SK-N-SH treated with all-trans-retinoic acid at 6 μM for 48 hours (cell line): ENCODE data around the gene TOB2.

Experiments used
- ARNTL ChIP-seq: fragments of 450-650 bp; formaldehyde crosslinking; IDR thresholded peaks from 2 replicates; pipeline ENCODE4 v1.5.0; 2020; ENCODE audit warnings: low read depth, mild to moderate bottlenecking, moderate library complexity, borderline replicate concordance
- CREB5 ChIP-seq: fragments of 250-450 bp; sonication (Bioruptor Pico); IDR thresholded peaks from 2 replicates; pipeline ENCODE4 v1.5.1; 2020; ENCODE audit warnings: low read depth, mild to moderate bottlenecking, moderate library complexity
- CSDC2 ChIP-seq: fragments of 250-450 bp; sonication (Bioruptor Pico); IDR thresholded peaks from 2 replicates; pipeline ENCODE4 v1.5.0; 2020; ENCODE audit warnings: mild to moderate bottlenecking, moderate library complexity
- CSRNP3 ChIP-seq: fragments of 250-450 bp; sonication (Bioruptor Pico); IDR thresholded peaks from 2 replicates; pipeline ENCODE4 v1.5.1; 2021; ENCODE audit warnings: mild to moderate bottlenecking, moderate library complexity
- OSR1 ChIP-seq: fragments of 250-450 bp; sonication (Bioruptor Pico); IDR thresholded peaks from 2 replicates; pipeline ENCODE4 v1.8.0; 2022; ENCODE audit warnings: moderate library complexity, mild to moderate bottlenecking, inconsistent platforms
- PATZ1 ChIP-seq: fragments of 250-450 bp; sonication (Bioruptor Pico); IDR thresholded peaks from 2 replicates; pipeline ENCODE4 v1.8.0; 2020; ENCODE audit warnings: mild to moderate bottlenecking, moderate library complexity, borderline replicate concordance
- RARB ChIP-seq: fragments of 250-450 bp; sonication (Bioruptor Pico); IDR thresholded peaks from 2 replicates; pipeline ENCODE4 v1.8.0; 2021; ENCODE audit warnings: mild to moderate bottlenecking, moderate library complexity
- SNAI2 ChIP-seq: fragments of 250-450 bp; sonication (Bioruptor Pico); IDR thresholded peaks from 2 replicates; pipeline ENCODE4 v1.5.0; 2020; ENCODE audit warnings: mild to moderate bottlenecking, moderate library complexity
- TCF4 ChIP-seq: fragments of 250-450 bp; sonication (Bioruptor Pico); IDR thresholded peaks from 2 replicates; pipeline ENCODE4 v1.8.0; 2021; ENCODE audit warnings: mild to moderate bottlenecking, moderate library complexity, borderline replicate concordance
- TOX ChIP-seq: fragments of 250-450 bp; sonication (Bioruptor Pico); IDR thresholded peaks from 2 replicates; pipeline ENCODE4 v1.8.0; 2021; ENCODE audit warnings: mild to moderate bottlenecking, moderate library complexity, borderline replicate concordance
- ZC3H10 ChIP-seq: fragments of 250-450 bp; sonication (Bioruptor Pico); IDR thresholded peaks from 2 replicates; pipeline ENCODE4 v1.5.1; 2021; ENCODE audit warnings: mild to moderate bottlenecking, moderate library complexity
- ZFP3 ChIP-seq: fragments of 250-450 bp; sonication (Bioruptor Pico); IDR thresholded peaks from 2 replicates; pipeline ENCODE4 v1.5.0; 2020; ENCODE audit warnings: mild to moderate bottlenecking, moderate library complexity
- ZFP30 ChIP-seq: fragments of 450-650 bp; formaldehyde crosslinking; IDR thresholded peaks from 2 replicates; pipeline ENCODE4 v1.5.0; 2022; ENCODE audit warnings: mild to moderate bottlenecking, moderate library complexity
- ZNF70 ChIP-seq: fragments of 450-650 bp; formaldehyde crosslinking; IDR thresholded peaks from 2 replicates; pipeline ENCODE4 v1.5.0; 2020; ENCODE audit warnings: mild to moderate bottlenecking, moderate library complexity

- no peak for TF ChIP-seq CREB5
- no peak for TF ChIP-seq ZFP30 (CRISPR knock-in tag)
- no peak for TF ChIP-seq TOX (CRISPR knock-in tag)
- TF ChIP-seq ZFP3 (CRISPR knock-in tag): no peak
- no peak for TF ChIP-seq CSDC2 (CRISPR knock-in tag)
- TF ChIP-seq ARNTL (CRISPR knock-in tag): no peak
- TF ChIP-seq SNAI2: no peak
- no peak for TF ChIP-seq ZC3H10
- TF ChIP-seq PATZ1 (CRISPR knock-in tag): no peak
- TF ChIP-seq CSRNP3: no peak
- no peak for TF ChIP-seq OSR1 (CRISPR knock-in tag)
- no peak for TF ChIP-seq TCF4 (CRISPR knock-in tag)
- TF ChIP-seq ZNF70 (CRISPR knock-in tag): no peak
- TF ChIP-seq RARB (CRISPR knock-in tag): no peak
These were observed 35.3 kb upstream of the TOB2 start for GRCh38 chr22:41481925-41482318.
